ENCODE results near the gene CNIH2.

CNIH2 gene

GRCh38 chr11:66281776-66282467 is 3.9 kb downstream of the CNIH2 start:
- no peaks in the 10 kb centered on the region for H3K4me1 ChIP-seq
- TF ChIP-seq CTCF (IDR thresholded peaks at IDR 0.05): no peak
- H3K4me3 ChIP-seq (ENCODE audit: low read depth, low read length): no peak overlapping the region
- no peak overlapping the region for H3K4me2 ChIP-seq (ENCODE audit: low read length)
- H3K9ac ChIP-seq: no peak overlapping the region
- no peak overlapping the region for H2AFZ ChIP-seq
- no peaks in the 10 kb centered on the region for H3K36me3 ChIP-seq (ENCODE audit: control insufficient read depth, insufficient read depth, low read length)
- no peaks in the 10 kb centered on the region for H3K27me3 ChIP-seq (ENCODE audit: control insufficient read depth, insufficient read depth, low read length)
- no peak overlapping the region for H3K27ac ChIP-seq
- H3K9me3 ChIP-seq (ENCODE audit: control insufficient read depth, low read length): no peaks in the 10 kb centered on the region
- no peaks in the 10 kb centered on the region for H3K79me2 ChIP-seq

GRCh38 chr11:66282468-66283455 is 4.8 kb downstream of the CNIH2 start:
- peak; percentile 91 for TF ChIP-seq CTCF (IDR thresholded peaks at IDR 0.05)
- Histone ChIP-seq H3K9ac (no peak overlapping the region), H3K79me2 (no peaks in the 10 kb centered on the region), H3K27ac (no peak overlapping the region), H3K4me2 (ENCODE audit: low read length) (no peak overlapping the region), H3K27me3 (ENCODE audit: control insufficient read depth, insufficient read depth, low read length) (no peaks in the 10 kb centered on the region), H3K36me3 (ENCODE audit: control insufficient read depth, insufficient read depth, low read length) (no peaks in the 10 kb centered on the region), H3K4me3 (ENCODE audit: low read depth, low read length) (no peak overlapping the region), H2AFZ (no peak overlapping the region), H3K9me3 (ENCODE audit: control insufficient read depth, low read length) (no peaks in the 10 kb centered on the region), H3K4me1 (no peaks in the 10 kb centered on the region)

GRCh38 chr11:66283461-66284105 is 5.6 kb downstream of the CNIH2 start:
- Histone ChIP-seq H3K4me3 (ENCODE audit: low read depth, low read length) (no peak overlapping the region), H3K4me1 (no peaks in the 10 kb centered on the region), H3K9me3 (ENCODE audit: control insufficient read depth, low read length) (no peaks in the 10 kb centered on the region), H3K36me3 (ENCODE audit: control insufficient read depth, insufficient read depth, low read length) (no peaks in the 10 kb centered on the region), H3K27ac (no peak overlapping the region), H2AFZ (no peak overlapping the region), H3K9ac (no peak overlapping the region), H3K4me2 (ENCODE audit: low read length) (no peak overlapping the region), H3K27me3 (ENCODE audit: control insufficient read depth, insufficient read depth, low read length) (no peaks in the 10 kb centered on the region), H3K79me2 (no peaks in the 10 kb centered on the region)
- no peak for TF ChIP-seq CTCF (IDR thresholded peaks at IDR 0.05)

- Histone ChIP-seq H3K4me3 (ENCODE audit: low read depth, low read length) (no peak overlapping the region), H2AFZ (no peak overlapping the region), H3K4me1 (no peaks in the 10 kb centered on the region), H3K9ac (no peak overlapping the region), H3K79me2 (no peaks in the 10 kb centered on the region), H3K27ac (no peak overlapping the region), H3K27me3 (ENCODE audit: control insufficient read depth, insufficient read depth, low read length) (no peaks in the 10 kb centered on the region), H3K9me3 (ENCODE audit: control insufficient read depth, low read length) (no peaks in the 10 kb centered on the region), H3K4me2 (ENCODE audit: low read length) (no peak overlapping the region), H3K36me3 (ENCODE audit: control insufficient read depth, insufficient read depth, low read length) (no peaks in the 10 kb centered on the region)
- no peak for TF ChIP-seq CTCF (IDR thresholded peaks at IDR 0.05)
Measured at GRCh38 chr11:66284526-66285078, 6.6 kb downstream of the CNIH2 start.

All from parathyroid adenoma (tissue), 2 donors.